HG02970 (cell line): ENCODE data around the gene GSG1.
"Not testable (repeated sequence)": the region's sequence is repeated elsewhere in the genome, so short reads cannot be mapped to it uniquely, and the experiment has no call there.

Experiments used
- ATAC-seq: cut with Tn5 transposase; IDR thresholded peaks from one replicate; pipeline ENCODE4 v1.9.1; 2021; ENCODE audit warnings: mild to moderate bottlenecking, moderate library complexity, moderate number of reproducible peaks; ENCODE audit not compliant: unreplicated experiment, low FRiP score

The GSG1 gene

GRCh38 chr12:13093848-13094220 lies 9.6 kb downstream of the GSG1 start:
- ATAC-seq: no peak

GRCh38 chr12:13093191-13093847 lies 10.1 kb downstream of the GSG1 start:
- no peak for ATAC-seq

DNA sequence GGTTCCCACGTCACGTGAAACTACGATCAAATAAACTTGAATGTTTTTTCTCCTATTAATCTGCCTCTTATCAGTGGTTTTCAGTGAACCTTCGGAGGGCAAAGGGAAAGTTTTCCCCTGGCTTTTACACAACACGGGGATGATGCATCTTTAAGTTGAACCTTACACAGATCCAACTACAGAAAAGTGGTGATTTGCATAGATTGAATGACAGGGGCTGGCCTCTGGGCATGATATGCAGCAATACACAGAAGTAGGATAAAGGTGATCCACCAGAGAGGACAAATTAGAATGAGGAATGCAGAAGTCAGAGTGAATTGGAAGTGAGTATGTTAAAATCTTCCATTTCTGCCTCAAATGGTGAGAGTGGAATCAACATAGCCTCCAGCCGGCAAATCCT lies 11.6 kb downstream of the GSG1 start:
- ATAC-seq: no peak

GRCh38 chr12:13090054-13090453 lies 13.4 kb downstream of the GSG1 start:
- no peak for ATAC-seq

DNA sequence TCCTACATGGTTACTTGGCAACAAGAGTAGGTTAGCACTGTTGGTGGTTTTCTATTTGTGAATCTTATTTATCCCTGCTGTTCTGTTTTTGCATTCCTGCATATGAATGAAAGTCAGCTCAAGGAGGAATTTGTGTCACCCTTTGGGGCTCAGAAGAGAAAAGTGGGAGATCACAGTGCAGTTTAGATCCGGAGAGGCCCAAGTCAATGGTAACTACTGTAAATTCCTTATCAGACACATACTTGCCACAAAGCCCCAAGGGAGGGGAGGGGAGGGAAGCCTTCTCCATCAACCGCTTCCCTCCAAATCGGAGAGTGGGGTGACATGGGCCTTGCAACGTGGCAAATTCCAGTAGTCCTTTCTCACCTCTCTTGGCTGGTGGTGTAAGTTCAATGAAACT lies 15.0 kb downstream of the GSG1 start:
- ATAC-seq: no peak

DNA sequence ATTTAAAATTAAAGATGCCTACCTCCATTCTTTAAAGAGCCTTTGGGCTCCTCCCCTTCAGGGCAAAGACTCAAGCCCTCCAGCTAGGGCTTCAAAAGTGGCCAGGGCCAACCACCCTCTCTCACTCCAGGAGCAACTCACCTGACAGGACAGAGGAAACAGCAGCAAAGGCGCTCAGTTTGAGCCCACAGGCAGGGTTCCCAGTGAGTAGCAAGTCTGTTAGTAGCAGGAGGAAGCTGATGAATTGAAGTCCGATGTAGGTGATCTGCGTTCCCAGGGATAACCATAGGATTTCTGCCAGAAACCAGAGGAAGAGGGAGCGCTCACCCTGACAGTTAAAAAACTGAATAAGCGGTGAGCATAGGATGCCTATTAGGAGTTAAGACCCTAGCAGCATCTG lies 15.7 kb downstream of the GSG1 start:
- no peak for ATAC-seq

GRCh38 chr12:13085968-13086686 lies 17.3 kb downstream of the GSG1 start:
- no peak for ATAC-seq

GRCh38 chr12:13084898-13085640 lies 18.4 kb downstream of the GSG1 start:
- ATAC-seq: no peak

GRCh38 chr12:13083638-13084037 lies 19.8 kb downstream of the GSG1 start:
- ATAC-seq: not testable (repeated sequence)

GRCh38 chr12:13082861-13083260 lies 20.6 kb downstream of the GSG1 start:
- ATAC-seq: no peak

DNA sequence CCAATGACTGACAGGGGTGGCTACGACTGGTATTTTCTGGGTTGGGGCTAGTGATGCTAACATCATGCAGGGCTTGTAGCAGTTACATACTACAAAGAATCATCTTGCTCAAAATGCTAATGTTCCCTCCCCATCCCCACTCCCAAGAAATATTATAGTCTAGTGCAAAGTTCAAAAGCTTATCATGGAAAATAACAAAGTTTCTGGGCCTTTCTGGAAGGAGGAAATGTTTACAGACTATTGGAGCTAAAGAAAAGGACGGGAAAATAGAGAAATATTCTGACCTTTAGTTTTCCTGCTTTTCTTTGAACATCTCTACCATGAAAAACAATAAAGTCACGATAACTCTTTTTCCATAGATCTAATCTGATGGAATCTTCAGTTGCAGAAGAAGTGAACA lies 23.2 kb downstream of the GSG1 start:
- ATAC-seq: no peak

GRCh38 chr12:13079440-13079906 lies 24.0 kb downstream of the GSG1 start:
- no peak for ATAC-seq

DNA sequence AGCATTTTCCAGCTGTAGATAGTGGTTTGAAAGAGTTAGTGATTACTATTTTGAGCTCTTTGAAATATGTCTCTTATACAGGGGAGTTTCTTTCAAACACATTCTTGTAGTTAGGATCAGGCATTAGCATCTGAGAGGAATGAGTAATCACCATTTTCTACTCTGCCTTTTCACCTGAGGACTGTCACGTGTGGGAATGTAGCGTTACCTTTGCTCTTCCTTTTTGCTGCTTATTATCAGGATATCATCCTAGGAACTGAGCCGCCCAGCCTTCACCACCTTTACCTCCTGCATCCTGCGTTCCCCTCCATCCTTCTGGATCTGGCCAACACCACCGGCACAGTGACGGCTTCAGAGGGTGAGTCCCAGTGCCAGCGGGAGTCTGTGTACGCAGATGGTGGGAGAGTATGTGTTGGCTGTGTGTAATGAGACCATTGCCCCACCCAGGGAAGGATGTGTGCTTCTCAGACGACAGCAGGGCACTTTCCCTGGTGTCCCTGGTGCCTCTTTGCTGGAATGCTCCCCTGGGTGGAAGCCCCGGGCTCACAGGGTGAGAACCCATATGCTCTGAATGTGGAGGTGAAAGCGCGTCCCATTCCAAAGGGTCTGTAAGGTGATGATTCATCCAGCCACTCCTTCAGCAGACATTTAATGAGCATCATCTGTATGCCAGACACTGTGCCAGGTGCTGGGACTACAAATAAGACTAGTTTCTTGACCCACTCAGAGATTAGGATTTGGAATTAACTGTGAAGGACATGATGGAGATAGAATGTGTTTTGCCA lies 27.5 kb downstream of the GSG1 start:
- no peak for ATAC-seq

DNA sequence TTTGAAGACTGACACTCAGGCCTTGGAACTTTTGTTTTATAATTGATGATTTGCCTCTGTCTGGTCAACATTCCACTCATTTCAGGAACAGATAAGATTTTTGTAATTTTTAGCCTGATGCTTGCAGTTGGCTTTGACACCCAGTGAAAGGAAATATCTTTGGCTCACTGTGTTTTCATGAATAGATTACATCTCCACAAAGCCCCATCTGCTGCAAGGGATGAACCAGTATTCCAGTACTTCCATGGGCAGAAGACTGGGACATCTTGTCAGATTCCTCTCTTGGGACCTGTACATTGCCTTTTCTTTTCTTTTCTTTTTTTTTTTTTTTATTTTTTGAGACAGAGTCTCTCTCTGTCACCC lies 28.4 kb downstream of the GSG1 start:
- ATAC-seq: no peak

DNA sequence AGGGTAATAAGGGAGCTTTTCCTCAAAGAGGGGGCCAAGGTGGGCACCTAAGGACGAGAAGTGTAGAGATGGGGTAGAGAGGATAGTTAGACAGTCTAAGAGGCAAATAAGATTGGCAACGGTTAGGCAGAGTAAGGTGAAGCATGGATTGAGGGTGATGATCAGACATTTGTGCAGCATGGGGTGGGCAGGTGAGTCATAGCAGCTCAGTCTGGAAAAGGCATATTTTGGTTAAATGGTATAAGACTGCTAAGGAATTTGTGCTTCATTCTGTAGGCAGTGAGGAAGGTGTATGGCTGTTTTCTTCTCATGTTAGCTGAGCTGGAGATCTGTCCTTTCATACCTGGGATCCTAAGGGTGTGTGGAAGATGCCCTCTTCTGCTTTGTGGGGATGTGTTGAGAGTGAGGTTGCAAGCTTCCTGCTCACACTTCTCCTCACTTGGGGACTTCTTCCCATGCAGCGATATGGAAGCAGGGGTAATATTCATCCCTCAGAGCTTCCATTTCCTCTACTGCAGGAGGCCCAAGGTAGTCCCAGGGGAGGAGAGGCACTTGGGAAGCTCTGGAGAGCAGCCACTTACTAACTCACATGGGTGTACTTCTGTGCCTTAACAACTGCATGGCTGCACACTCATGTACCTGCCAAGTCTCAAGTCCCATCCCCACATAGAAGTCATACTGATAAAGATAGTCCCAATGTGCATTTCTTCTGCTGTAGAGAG lies 28.9 kb downstream of the GSG1 start:
- ATAC-seq: no peak

GRCh38 chr12:13073173-13073572 lies 30.3 kb downstream of the GSG1 start:
- ATAC-seq: no peak

DNA sequence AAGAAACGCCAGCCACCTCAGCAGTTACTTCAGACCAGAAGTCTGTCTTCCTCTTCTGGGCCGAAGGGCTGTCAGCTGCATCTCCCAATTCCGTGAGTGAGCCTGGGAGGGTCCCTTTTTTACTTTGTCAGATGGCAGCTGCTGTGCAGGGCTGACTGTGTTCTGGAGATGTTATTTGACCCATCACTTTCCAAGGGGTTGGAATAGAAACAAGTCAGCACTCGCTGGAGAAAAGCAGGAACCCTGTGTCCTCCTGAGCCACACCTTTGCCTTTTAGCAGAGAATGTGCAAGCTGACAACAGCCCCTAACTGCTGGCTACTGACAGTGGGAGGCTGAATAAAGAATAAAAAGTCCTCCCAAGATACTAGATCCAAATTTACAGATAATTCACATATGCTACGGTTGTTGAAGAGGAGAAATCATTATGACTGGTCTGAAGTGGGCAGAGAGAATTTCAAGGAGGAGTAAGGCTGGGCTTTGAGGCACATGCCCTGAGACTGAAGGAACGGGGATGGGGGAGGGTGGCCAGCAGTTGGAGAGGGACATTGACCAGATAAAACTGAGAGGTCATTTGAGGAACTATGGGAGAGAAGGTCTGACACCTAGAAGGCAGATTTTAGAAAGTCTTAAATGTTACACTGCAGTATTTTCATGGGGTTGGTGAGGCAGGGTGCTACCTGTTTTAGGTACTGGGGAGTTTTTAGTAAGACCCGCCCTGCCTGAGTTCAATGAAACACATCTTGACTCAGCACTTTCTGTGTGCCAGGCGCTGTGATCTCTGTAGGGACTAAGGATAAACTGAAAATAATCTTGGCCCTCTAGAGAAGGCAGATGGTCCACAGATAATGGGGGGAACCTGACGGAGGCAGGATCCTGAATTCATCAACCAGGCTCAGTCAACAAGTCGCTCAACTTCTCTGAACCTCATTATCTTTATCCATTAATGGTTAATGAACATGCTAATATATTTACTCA lies 31.9 kb downstream of the GSG1 start:
- no peak for ATAC-seq

DNA sequence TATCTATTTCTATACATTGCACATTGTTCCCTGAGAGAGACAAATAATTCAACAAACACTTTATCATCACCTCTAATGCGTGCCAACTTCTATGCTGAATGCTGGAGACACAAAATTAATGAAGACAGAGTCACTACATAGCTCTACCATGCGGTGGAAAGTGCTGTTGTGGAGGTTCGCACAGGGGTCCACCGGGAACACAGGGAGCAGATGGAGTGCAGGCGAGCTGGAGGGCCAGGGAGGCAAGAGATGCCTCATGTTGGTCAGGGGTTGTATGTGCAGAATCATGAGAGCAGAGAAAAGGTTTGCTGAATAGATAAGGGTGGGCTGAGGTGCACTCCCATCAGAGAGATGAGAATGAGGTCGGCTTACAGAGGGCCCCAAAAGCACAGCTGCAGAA lies 34.1 kb downstream of the GSG1 start:
- no peak for ATAC-seq

- ATAC-seq: no peak
Measured at GRCh38 chr12:13067322-13067721, 36.1 kb downstream of the GSG1 start.
